GM12873 (cell line): ENCODE results near the gene RNF112.

ENCODE experiments used
- CTCF ChIP-seq: IDR thresholded peaks from 2 replicates; pipeline ENCODE4 v1.5.1; 2012; ENCODE audit warnings: low read depth, mild to moderate bottlenecking, moderate library complexity, low read length, control low read depth; ENCODE audit not compliant: insufficient read depth; ENCODE audit errors: missing control alignments

RNF112 gene

GRCh38 chr17:19405114-19405513, 5.9 kb upstream of the RNF112 start:
- TF ChIP-seq CTCF = no peak

GRCh38 chr17:19407601-19408345, 3.3 kb upstream of the RNF112 start:
- TF ChIP-seq CTCF = no peak

- TF ChIP-seq CTCF = no peak
Observed at GRCh38 chr17:19408346-19408710, 2.7 kb upstream of the RNF112 start.

- TF ChIP-seq CTCF = no peak
Observed at GRCh38 chr17:19409066-19409465, 2.0 kb upstream of the RNF112 start.

GRCh38 chr17:19409509-19409908, 1.5 kb upstream of the RNF112 start:
- TF ChIP-seq CTCF = no peak

GRCh38 chr17:19410091-19410490, 941 bp upstream of the RNF112 start:
- TF ChIP-seq CTCF = no peak

GRCh38 chr17:19411631-19412030, 599 bp downstream of the RNF112 start:
- TF ChIP-seq CTCF = no peak
